GM23248 (cell line): Measurements from ENCODE around the gene MPZL3.

Source experiments
- EZH2 ChIP-seq: fragments of 200-600 bp; sonication (generic); IDR thresholded peaks from 2 replicates; pipeline ENCODE4 v1.6.1; 2018; ENCODE audit warnings: antibody characterized with exemption, mild to moderate bottlenecking; ENCODE audit not compliant: insufficient read depth, poor library complexity, severe bottlenecking
- EZH2phosphoT487 ChIP-seq: fragments of 200-600 bp; sonication (generic); IDR thresholded peaks from 2 replicates; pipeline ENCODE4 v1.6.1; 2018; ENCODE audit warnings: antibody characterized with exemption, moderate library complexity, mild to moderate bottlenecking, low read depth; ENCODE audit not compliant: insufficient read depth

GRCh38 chr11:118265954-118266353 lies 13.8 kb upstream of the MPZL3 start:
- TF ChIP-seq EZH2 (no peak), EZH2phosphoT487 (no peak)
